Panc1 (cell line): Measurements from ENCODE around the gene CIITA.

Experiments
- POLR2AphosphoS5 ChIP-seq: IDR thresholded peaks from 2 replicates; pipeline ENCODE4 v1.6.1; 2012; ENCODE audit warnings: mild to moderate bottlenecking, low read depth, low read length, moderate library complexity
- TCF7L2 ChIP-seq: IDR thresholded peaks from 2 replicates; pipeline ENCODE4 v1.6.1; 2011; ENCODE audit warnings: mild to moderate bottlenecking, low read depth, low read length, inconsistent platforms
- TF ChIP-seq, protein P1 (sequence below): fragments of 450-650 bp; IDR thresholded peaks from 2 replicates; pipeline ENCODE4 v1.5.1; 2017; ENCODE audit warnings: mild to moderate bottlenecking
- TF ChIP-seq, protein P2 (sequence below), 2 experiments: IDR thresholded peaks; 2 replicates each; pipeline ENCODE4 v1.6.1; 2011 to 2012; ENCODE audit warnings: low read depth in 2 of 2, control low read depth in 1 of 2, low read length in 1 of 2, mild to moderate bottlenecking in 1 of 2, moderate library complexity in 1 of 2; ENCODE audit not compliant: insufficient read depth in 1 of 2

DNA sequence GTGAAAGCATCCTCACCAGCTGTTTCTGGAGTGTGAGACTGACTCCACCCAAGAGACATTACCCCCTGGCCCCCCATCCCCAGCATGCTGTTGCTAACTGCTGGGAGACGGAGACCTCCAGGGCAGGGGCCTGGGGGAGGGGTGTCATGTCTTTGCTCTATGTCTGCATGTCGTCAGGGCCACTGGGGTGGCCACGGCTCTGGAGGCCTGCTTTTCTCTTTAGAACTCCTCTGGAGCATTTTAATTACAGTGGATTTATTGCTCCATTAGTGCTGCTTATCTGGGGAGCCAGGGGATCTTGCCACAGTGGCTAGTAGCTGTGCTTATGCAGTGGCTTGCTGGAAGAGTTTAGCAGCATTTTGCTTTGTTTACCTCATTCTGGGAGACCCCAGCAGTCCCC lies 99.6 kb downstream of the CIITA start:
- TF ChIP-seq TCF7L2, result no peak
- TF ChIP-seq, protein P1, sequence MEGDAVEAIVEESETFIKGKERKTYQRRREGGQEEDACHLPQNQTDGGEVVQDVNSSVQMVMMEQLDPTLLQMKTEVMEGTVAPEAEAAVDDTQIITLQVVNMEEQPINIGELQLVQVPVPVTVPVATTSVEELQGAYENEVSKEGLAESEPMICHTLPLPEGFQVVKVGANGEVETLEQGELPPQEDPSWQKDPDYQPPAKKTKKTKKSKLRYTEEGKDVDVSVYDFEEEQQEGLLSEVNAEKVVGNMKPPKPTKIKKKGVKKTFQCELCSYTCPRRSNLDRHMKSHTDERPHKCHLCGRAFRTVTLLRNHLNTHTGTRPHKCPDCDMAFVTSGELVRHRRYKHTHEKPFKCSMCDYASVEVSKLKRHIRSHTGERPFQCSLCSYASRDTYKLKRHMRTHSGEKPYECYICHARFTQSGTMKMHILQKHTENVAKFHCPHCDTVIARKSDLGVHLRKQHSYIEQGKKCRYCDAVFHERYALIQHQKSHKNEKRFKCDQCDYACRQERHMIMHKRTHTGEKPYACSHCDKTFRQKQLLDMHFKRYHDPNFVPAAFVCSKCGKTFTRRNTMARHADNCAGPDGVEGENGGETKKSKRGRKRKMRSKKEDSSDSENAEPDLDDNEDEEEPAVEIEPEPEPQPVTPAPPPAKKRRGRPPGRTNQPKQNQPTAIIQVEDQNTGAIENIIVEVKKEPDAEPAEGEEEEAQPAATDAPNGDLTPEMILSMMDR, result no peak
- TF ChIP-seq POLR2AphosphoS5, result no peak
- TF ChIP-seq, protein P2, sequence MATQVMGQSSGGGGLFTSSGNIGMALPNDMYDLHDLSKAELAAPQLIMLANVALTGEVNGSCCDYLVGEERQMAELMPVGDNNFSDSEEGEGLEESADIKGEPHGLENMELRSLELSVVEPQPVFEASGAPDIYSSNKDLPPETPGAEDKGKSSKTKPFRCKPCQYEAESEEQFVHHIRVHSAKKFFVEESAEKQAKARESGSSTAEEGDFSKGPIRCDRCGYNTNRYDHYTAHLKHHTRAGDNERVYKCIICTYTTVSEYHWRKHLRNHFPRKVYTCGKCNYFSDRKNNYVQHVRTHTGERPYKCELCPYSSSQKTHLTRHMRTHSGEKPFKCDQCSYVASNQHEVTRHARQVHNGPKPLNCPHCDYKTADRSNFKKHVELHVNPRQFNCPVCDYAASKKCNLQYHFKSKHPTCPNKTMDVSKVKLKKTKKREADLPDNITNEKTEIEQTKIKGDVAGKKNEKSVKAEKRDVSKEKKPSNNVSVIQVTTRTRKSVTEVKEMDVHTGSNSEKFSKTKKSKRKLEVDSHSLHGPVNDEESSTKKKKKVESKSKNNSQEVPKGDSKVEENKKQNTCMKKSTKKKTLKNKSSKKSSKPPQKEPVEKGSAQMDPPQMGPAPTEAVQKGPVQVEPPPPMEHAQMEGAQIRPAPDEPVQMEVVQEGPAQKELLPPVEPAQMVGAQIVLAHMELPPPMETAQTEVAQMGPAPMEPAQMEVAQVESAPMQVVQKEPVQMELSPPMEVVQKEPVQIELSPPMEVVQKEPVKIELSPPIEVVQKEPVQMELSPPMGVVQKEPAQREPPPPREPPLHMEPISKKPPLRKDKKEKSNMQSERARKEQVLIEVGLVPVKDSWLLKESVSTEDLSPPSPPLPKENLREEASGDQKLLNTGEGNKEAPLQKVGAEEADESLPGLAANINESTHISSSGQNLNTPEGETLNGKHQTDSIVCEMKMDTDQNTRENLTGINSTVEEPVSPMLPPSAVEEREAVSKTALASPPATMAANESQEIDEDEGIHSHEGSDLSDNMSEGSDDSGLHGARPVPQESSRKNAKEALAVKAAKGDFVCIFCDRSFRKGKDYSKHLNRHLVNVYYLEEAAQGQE (IDR thresholded peaks at IDR 0.05; ENCODE audit: insufficient read depth in 1 of 2, low read depth in 2 of 2, low read length in 1 of 2), result no peak
